ENCODE data around the gene SAE1. TPM values are rescaled to one million over a fixed set of nuclear protein-coding genes. Genes with fewer than 3 reads are reported as not detected.
A peak's percentile ranks its signal among the peaks of the same experiment; 100 is the strongest.

SAE1 gene
- total RNA-seq, 1 experiment from 2014 or later, result 140 TPM

- peak overlapping the region; percentile 85 to 86 for H3K4me3 ChIP-seq (ENCODE audit: low read depth in 2 of 2, low read length in 2 of 2)
- CTCF ChIA-PET, result no interaction called here
These were observed 21.5 kb upstream of the SAE1 start for GRCh38 chr19:47109177-47109540.

GRCh38 chr19:47109541-47110375 lies 20.9 kb upstream of the SAE1 start:
- no TSS peak for BruUV-seq (replicated peaks)
- in situ Hi-C loops (cut with HindIII; ENCODE audit: low pct_unique_long_range_greater_than_20kb, low sequenced_read_pairs), result no loop called here
- H3K36me3 ChIP-seq (ENCODE audit: control insufficient read depth, insufficient read depth, low read length), result no peaks in the 10 kb centered on the region; the same call in 1 of the 2 replicates
- H3K4me1 ChIP-seq (ENCODE audit: control insufficient read depth, insufficient read depth, low read length), result peaks cover 36% of the 10 kb centered on the region
- H3K4me3 ChIP-seq (ENCODE audit: low read depth in 2 of 2, low read length in 2 of 2), result peak overlapping the region; percentile 85 to 86
- DNase-seq (ENCODE audit: low read depth, low spot score) (no peak), ATAC-seq (no peak)
- TF ChIP-seq CTCF (IDR thresholded peaks at IDR 0.05) (no peak), POLR2AphosphoS5 (IDR thresholded peaks at IDR 0.05; ENCODE audit: low read depth, low read length) (peak; percentile 54; the same call in 1 of the 2 replicates), SIN3A (IDR thresholded peaks at IDR 0.05; ENCODE audit: borderline replicate concordance, insufficient read depth, low read depth, low read length) (no peak), REST (IDR thresholded peaks at IDR 0.05; ENCODE audit: insufficient read depth in 1 of 2, low read depth in 2 of 2, low read length in 1 of 2) (no peak), TCF7L2 (IDR thresholded peaks at IDR 0.05; ENCODE audit: low read depth, low read length) (no peak)
- no peaks in the 10 kb centered on the region for H3K9me3 ChIP-seq (ENCODE audit: control insufficient read depth, insufficient read depth, low read depth, low read length)
- ChIA-PET CTCF (no interaction called here), POLR2A (no interaction called here)
- no peaks in the 10 kb centered on the region for H3K27me3 ChIP-seq (ENCODE audit: control insufficient read depth, insufficient read depth, low read length)
- intact Hi-C loops (cut with micrococcal nuclease; ENCODE audit: unreplicated experiment), result no loop called here
- H3K27ac ChIP-seq (ENCODE audit: low read length), result peak overlapping the region; percentile 98

More at GRCh38 chr19:47109177-47109540, 21.5 kb upstream of the SAE1 start:
- DNase-seq (ENCODE audit: low read depth, low spot score) (no peak), ATAC-seq (no peak)
- no TSS peak for BruUV-seq (replicated peaks)
- H3K27ac ChIP-seq (ENCODE audit: low read length), result peak overlapping the region; percentile 98
- intact Hi-C loops (cut with micrococcal nuclease; ENCODE audit: unreplicated experiment) (no loop called here), in situ Hi-C loops (cut with HindIII; ENCODE audit: low pct_unique_long_range_greater_than_20kb, low sequenced_read_pairs) (no loop called here)
- no peak for TF ChIP-seq TCF7L2 (IDR thresholded peaks at IDR 0.05; ENCODE audit: low read depth, low read length)
- no peak for TF ChIP-seq REST (IDR thresholded peaks at IDR 0.05; ENCODE audit: insufficient read depth in 1 of 2, low read depth in 2 of 2, low read length in 1 of 2)
- TF ChIP-seq CTCF (IDR thresholded peaks at IDR 0.05), result no peak
- TF ChIP-seq SIN3A (IDR thresholded peaks at IDR 0.05; ENCODE audit: borderline replicate concordance, insufficient read depth, low read depth, low read length), result no peak
- no peaks in the 10 kb centered on the region for H3K27me3 ChIP-seq (ENCODE audit: control insufficient read depth, insufficient read depth, low read length)
- no peaks in the 10 kb centered on the region for H3K9me3 ChIP-seq (ENCODE audit: control insufficient read depth, insufficient read depth, low read depth, low read length)
- POLR2A ChIA-PET, result no interaction called here
- no peaks in the 10 kb centered on the region; the same call in 1 of the 2 replicates for H3K36me3 ChIP-seq (ENCODE audit: control insufficient read depth, insufficient read depth, low read length)
- H3K4me1 ChIP-seq (ENCODE audit: control insufficient read depth, insufficient read depth, low read length), result peaks cover 36% of the 10 kb centered on the region

All from Panc1 (cell line).